Ascending aorta (tissue), 2 donors: ENCODE data around the gene SLC16A2. TPM values are rescaled to one million over a fixed set of nuclear protein-coding genes. Genes with fewer than 3 reads are reported as not detected.
"Not testable (repeated sequence)": the region's sequence is repeated elsewhere in the genome, so short reads cannot be mapped to it uniquely, and the experiment has no call there.

Experiments
- DNase-seq, 2 donors: peaks; one replicate each; pipeline ENCODE4 v3.0.0-alpha.2; 2019; ENCODE audit warnings: low spot score in 2 of 2
- H3K27ac ChIP-seq, 2 donors: fragments of 200-600 bp; sonication (generic); one replicate each; pipeline ENCODE4 v1.5.1; 2016 to 2017; ENCODE audit warnings: mild to moderate bottlenecking in 1 of 2
- H3K27me3 ChIP-seq: fragments of 200-600 bp; sonication (generic); one replicate; pipeline ENCODE4 v1.5.1; 2017
- H3K36me3 ChIP-seq, 2 donors: fragments of 200-600 bp; sonication (generic); one replicate each; pipeline ENCODE4 v1.5.1; 2016
- H3K4me1 ChIP-seq, 2 donors: fragments of 200-600 bp; sonication (generic); one replicate each; pipeline ENCODE4 v1.5.1; 2016 to 2017; ENCODE audit warnings: mild to moderate bottlenecking in 1 of 2
- H3K4me3 ChIP-seq, 2 donors: fragments of 200-600 bp; sonication (generic); one replicate each; pipeline ENCODE4 v1.5.1; 2016 to 2017; ENCODE audit warnings: mild to moderate bottlenecking in 1 of 2
- H3K9me3 ChIP-seq, 2 donors: fragments of 200-600 bp; sonication (generic); one replicate each; pipeline ENCODE4 v1.5.1; 2016
- CTCF ChIP-seq, 3 experiments: fragments of 200-600 bp in 2 of 3; fragments of 450-650 bp in 1 of 3; sonication (generic) in 2 of 3; IDR thresholded peaks; one replicate each; pipeline ENCODE4 v1.5.1; 2016 to 2019; ENCODE audit warnings: antibody characterized with exemption in 3 of 3, mild to moderate bottlenecking in 1 of 3, moderate library complexity in 1 of 3
- intact Hi-C: fragments of 100-400 bp; cut with DNase I; formaldehyde crosslinking; loops from one replicate; pipeline ENCODE4 v1.15.1; 2023
- total RNA-seq: library from RNA; depleted of rRNA; stranded (reverse); fragments of >200 nt; gene quantifications from one replicate; pipeline ENCODE4 v1.1.0, GENCODE V29; 2016

SLC16A2 gene
- total RNA-seq, 1 donor from 2014 or later, result 10.7 TPM

DNA sequence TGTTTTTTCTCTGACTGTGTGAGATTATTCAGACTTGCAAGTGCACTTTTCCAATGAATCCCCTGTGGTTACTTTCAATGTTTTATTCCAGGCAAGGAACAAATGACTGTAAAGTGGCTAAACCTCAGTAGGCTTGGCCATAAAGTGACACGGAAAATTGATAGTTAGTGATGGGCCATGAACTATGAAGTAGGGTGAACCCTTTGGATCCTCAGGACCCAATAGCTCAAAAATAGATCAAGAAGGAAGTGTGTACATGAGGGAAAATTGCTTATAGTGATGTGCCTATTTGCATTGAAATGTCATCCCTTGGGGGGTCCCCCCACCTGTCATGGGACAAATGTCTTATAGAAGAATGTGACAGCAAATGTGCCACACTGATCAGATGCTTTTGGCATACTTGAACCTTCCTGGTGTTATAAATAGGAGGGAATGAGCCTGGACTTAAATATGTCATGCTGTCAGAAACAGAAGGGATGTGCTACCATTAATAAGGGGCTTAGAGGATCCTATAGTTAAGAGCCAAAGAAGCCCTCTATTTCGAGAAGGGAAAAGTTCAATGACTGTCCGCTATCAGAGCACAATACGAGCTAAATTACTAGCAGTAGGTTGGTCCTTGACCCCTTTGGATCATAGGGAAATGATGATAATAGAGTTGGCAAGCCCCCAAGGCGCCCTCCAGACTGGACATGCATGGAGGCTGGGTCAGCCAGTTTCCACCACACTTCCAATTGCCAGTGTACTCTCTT lies 30.3 kb downstream of the SLC16A2 start:
- no peak for TF ChIP-seq CTCF (IDR thresholded peaks at IDR 0.05)
- Histone ChIP-seq H3K9me3 (no peaks in the 10 kb centered on the region), H3K36me3 (no peaks in the 10 kb centered on the region), H3K27me3 (no peaks in the 10 kb centered on the region), H3K4me3 (no peak overlapping the region), H3K27ac (peak overlapping the region; percentile 22 to 43), H3K4me1 (no peaks in the 10 kb centered on the region)
- intact Hi-C loops, result loop anchor here (2.0 kb wide), 1 partner anchor 29 kb away; no protein-coding TSS in a partner anchor
- no peak for DNase-seq

GRCh38 chrX:74452199-74452481 lies 30.8 kb downstream of the SLC16A2 start:
- H3K27ac ChIP-seq, result no peak overlapping the region
- no peaks in the 10 kb centered on the region for H3K9me3 ChIP-seq
- no peak for TF ChIP-seq CTCF (IDR thresholded peaks at IDR 0.05)
- intact Hi-C loops, result no loop called here
- H3K36me3 ChIP-seq, result no peaks in the 10 kb centered on the region
- no peaks in the 10 kb centered on the region for H3K4me1 ChIP-seq
- no peak overlapping the region for H3K4me3 ChIP-seq
- no peak for DNase-seq
- H3K27me3 ChIP-seq, result no peaks in the 10 kb centered on the region

DNA sequence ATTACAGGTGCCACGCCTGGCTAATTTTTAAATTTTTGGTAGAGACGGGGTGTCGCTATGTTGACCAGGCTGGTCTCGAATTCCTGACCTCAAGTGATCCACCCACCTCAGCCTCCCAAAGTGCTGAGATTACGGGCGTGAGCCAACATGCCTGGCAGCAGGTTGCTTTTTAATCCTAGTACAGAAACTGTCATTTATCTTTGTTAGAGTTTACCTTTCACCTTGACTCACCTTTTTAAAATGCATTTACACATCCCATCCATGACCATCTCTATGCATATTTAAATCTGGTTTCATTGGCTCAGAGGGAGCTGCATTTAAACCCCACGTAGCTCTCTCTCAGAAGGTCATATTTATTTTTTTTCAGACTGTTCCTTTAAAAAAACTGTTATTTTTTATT lies 31.9 kb downstream of the SLC16A2 start:
- Histone ChIP-seq H3K9me3 (no peaks in the 10 kb centered on the region), H3K4me3 (no peak overlapping the region)
- no peak for TF ChIP-seq CTCF (IDR thresholded peaks at IDR 0.05)

GRCh38 chrX:74454233-74454632 lies 32.9 kb downstream of the SLC16A2 start:
- H3K36me3 ChIP-seq, H3K4me3 ChIP-seq, DNase-seq, H3K4me1 ChIP-seq, H3K9me3 ChIP-seq, intact Hi-C loops, H3K27me3 ChIP-seq, H3K27ac ChIP-seq: not testable (repeated sequence)

More for the DNA sequence above, 31.9 kb downstream of the SLC16A2 start:
- no peaks in the 10 kb centered on the region for H3K4me1 ChIP-seq
- H3K27me3 ChIP-seq, result no peaks in the 10 kb centered on the region
- intact Hi-C loops, result no loop called here
- H3K27ac ChIP-seq, result no peak overlapping the region
- DNase-seq, result no peak
- no peaks in the 10 kb centered on the region for H3K36me3 ChIP-seq

DNA sequence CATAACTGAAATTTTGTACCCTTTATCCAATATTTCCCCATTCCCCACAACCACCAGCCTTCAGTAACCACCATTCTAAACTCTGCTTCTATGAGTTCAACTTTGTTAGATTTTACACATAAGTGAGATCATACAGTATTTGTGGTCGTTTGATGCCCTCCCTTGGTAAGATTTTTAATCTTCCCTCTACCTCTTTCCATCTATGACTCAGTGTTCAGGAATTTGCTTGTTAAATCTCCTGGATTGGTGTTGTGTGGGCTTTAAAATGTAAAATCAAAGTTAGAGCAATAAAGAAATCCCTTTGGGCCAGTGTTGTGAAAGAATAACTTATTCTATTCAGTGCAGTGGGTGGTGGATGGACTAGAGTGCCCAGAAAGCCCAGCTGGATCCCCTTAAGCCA lies 37.4 kb downstream of the SLC16A2 start:
- DNase-seq, result no peak
- no peaks in the 10 kb centered on the region for H3K36me3 ChIP-seq
- no peak overlapping the region for H3K27ac ChIP-seq
- no peak overlapping the region for H3K4me3 ChIP-seq
- intact Hi-C loops, result loop anchor here (2.0 kb wide), 1 partner anchor 76 kb away; no protein-coding TSS in a partner anchor
- no peak for TF ChIP-seq CTCF (IDR thresholded peaks at IDR 0.05)
- no peaks in the 10 kb centered on the region for H3K9me3 ChIP-seq
- no peaks in the 10 kb centered on the region for H3K4me1 ChIP-seq
- H3K27me3 ChIP-seq, result no peaks in the 10 kb centered on the region

GRCh38 chrX:74461384-74461783 lies 40.1 kb downstream of the SLC16A2 start:
- no peak for DNase-seq
- Histone ChIP-seq H3K27me3 (no peaks in the 10 kb centered on the region), H3K4me1 (no peaks in the 10 kb centered on the region), H3K36me3 (no peaks in the 10 kb centered on the region), H3K27ac (no peak overlapping the region), H3K9me3 (no peaks in the 10 kb centered on the region), H3K4me3 (no peak overlapping the region)
- TF ChIP-seq CTCF (IDR thresholded peaks at IDR 0.05), result no peak
- intact Hi-C loops, result no loop called here
